HG02884 (cell line): ENCODE data around the gene HDGF.

Experiments used
- ATAC-seq: cut with Tn5 transposase; IDR thresholded peaks from one replicate; pipeline ENCODE4 v1.9.1; 2021; ENCODE audit warnings: mild to moderate bottlenecking, moderate library complexity; ENCODE audit not compliant: unreplicated experiment

The HDGF gene

GRCh38 chr1:156726549-156727226 is 24.8 kb downstream of the HDGF start:
- ATAC-seq: no peak

- no peak for ATAC-seq
These were observed 25.7 kb downstream of the HDGF start for GRCh38 chr1:156725683-156726280.

- ATAC-seq: no peak
These were observed 29.9 kb downstream of the HDGF start for GRCh38 chr1:156721535-156721934.

GRCh38 chr1:156721131-156721530 is 30.3 kb downstream of the HDGF start:
- no peak for ATAC-seq

- ATAC-seq: no peak
These were observed 34.1 kb downstream of the HDGF start for GRCh38 chr1:156717351-156717750.

- no peak for ATAC-seq
These were observed 36.6 kb downstream of the HDGF start for GRCh38 chr1:156714830-156715229.

- ATAC-seq: no peak
These were observed 38.8 kb downstream of the HDGF start for GRCh38 chr1:156712626-156713025.

- ATAC-seq: no peak
These were observed 40.3 kb downstream of the HDGF start for GRCh38 chr1:156711011-156711817.

- ATAC-seq: no peak
These were observed 41.6 kb downstream of the HDGF start for GRCh38 chr1:156709757-156710489.

GRCh38 chr1:156709031-156709430 is 42.4 kb downstream of the HDGF start:
- no peak for ATAC-seq

- ATAC-seq: no peak
These were observed 43.2 kb downstream of the HDGF start for GRCh38 chr1:156708218-156708661.

- no peak for ATAC-seq
These were observed 43.9 kb downstream of the HDGF start for GRCh38 chr1:156707417-156708217.

- ATAC-seq: no peak
These were observed 44.6 kb downstream of the HDGF start for GRCh38 chr1:156706657-156707416.

- no peak for ATAC-seq
These were observed 45.4 kb downstream of the HDGF start for GRCh38 chr1:156705918-156706656.

- ATAC-seq: no peak
These were observed 46.1 kb downstream of the HDGF start, which contains the start of gene CRABP2 for GRCh38 chr1:156705321-156705917. Gene CRABP2 (minus strand): TSS chr1:156705583. CDS start chr1:156705446, 137 bp downstream.

- ATAC-seq: no peak
These were observed 46.5 kb downstream of the HDGF start for GRCh38 chr1:156704930-156705320.

- no peak for ATAC-seq
These were observed 47.2 kb downstream of the HDGF start for GRCh38 chr1:156704166-156704711.

- no peak for ATAC-seq
These were observed 47.7 kb downstream of the HDGF start for GRCh38 chr1:156703741-156704140.
